Activated CD4-positive, alpha-beta T cell treated with anti-CD3 and anti-CD28 coated beads for 1 hour (primary cell): Measurements from ENCODE around the gene CWF19L2.
A peak's percentile ranks its signal among the peaks of the same experiment; 100 is the strongest.
"Not testable (repeated sequence)": the region's sequence is repeated elsewhere in the genome, so short reads cannot be mapped to it uniquely, and the experiment has no call there.

Source experiments
- DNase-seq: peaks from one replicate; pipeline ENCODE4 v3.0.0-alpha.2; 2020

CWF19L2 gene

GRCh38 chr11:107457558-107458271 is at the start of gene CWF19L2:
CWF19L2 (minus strand) TSS chr11:107457825; CDS start chr11:107457816, 9 bp downstream.
- peak; percentile 76 for DNase-seq

- DNase-seq, result no peak
Measured at GRCh38 chr11:107505647-107506225, 48.1 kb upstream of the CWF19L2 start.

GRCh38 chr11:107504981-107505380 is 47.4 kb upstream of the CWF19L2 start:
- DNase-seq, result no peak

- DNase-seq, result no peak
Measured at GRCh38 chr11:107501713-107502112, 44.1 kb upstream of the CWF19L2 start.

- DNase-seq, result not testable (repeated sequence)
Measured at GRCh38 chr11:107497371-107497770, 39.7 kb upstream of the CWF19L2 start.

GRCh38 chr11:107496011-107496410 is 38.4 kb upstream of the CWF19L2 start:
- no peak for DNase-seq

- DNase-seq, result no peak
Measured at GRCh38 chr11:107494055-107494454, 36.4 kb upstream of the CWF19L2 start.

- no peak for DNase-seq
Measured at GRCh38 chr11:107493117-107493516, 35.5 kb upstream of the CWF19L2 start.

GRCh38 chr11:107490836-107491235 is 33.2 kb upstream of the CWF19L2 start:
- no peak for DNase-seq

GRCh38 chr11:107482234-107482633 is 24.6 kb upstream of the CWF19L2 start:
- DNase-seq, result no peak

GRCh38 chr11:107478922-107479321 is 21.3 kb upstream of the CWF19L2 start:
- no peak for DNase-seq

GRCh38 chr11:107477820-107478219 is 20.2 kb upstream of the CWF19L2 start:
- no peak for DNase-seq

GRCh38 chr11:107473792-107474191 is 16.2 kb upstream of the CWF19L2 start:
- DNase-seq, result no peak

- no peak for DNase-seq
Measured at GRCh38 chr11:107472966-107473365, 15.3 kb upstream of the CWF19L2 start.

GRCh38 chr11:107468596-107468995 is 11.0 kb upstream of the CWF19L2 start:
- DNase-seq, result no peak

GRCh38 chr11:107467696-107468095 is 10.1 kb upstream of the CWF19L2 start:
- no peak for DNase-seq

GRCh38 chr11:107466275-107466866 is 8.7 kb upstream of the CWF19L2 start:
- not testable (repeated sequence) for DNase-seq

- DNase-seq, result no peak
Measured at GRCh38 chr11:107457205-107457557, 444 bp downstream of the CWF19L2 start.

GRCh38 chr11:107453594-107454286 is 3.9 kb downstream of the CWF19L2 start:
- no peak for DNase-seq

GRCh38 chr11:107446822-107447431 is 10.7 kb downstream of the CWF19L2 start:
- DNase-seq, result no peak

GRCh38 chr11:107442715-107443215 is 14.9 kb downstream of the CWF19L2 start:
- DNase-seq, result no peak

GRCh38 chr11:107439586-107440167 is 17.9 kb downstream of the CWF19L2 start:
- no peak for DNase-seq

GRCh38 chr11:107438148-107438547 is 19.5 kb downstream of the CWF19L2 start:
- no peak for DNase-seq
